ENCODE measurements around the gene ARHGAP22. TPM values are rescaled to one million over a fixed set of nuclear protein-coding genes. Genes with fewer than 3 reads are reported as not detected.
A peak's percentile ranks its signal among the peaks of the same experiment; 100 is the strongest.

Gene ARHGAP22
- total and polyA plus RNA-seq, 7 experiments from 2014 or later: 0.37 to 2.9 (median 1.1) TPM; not detected in 3

DNA sequence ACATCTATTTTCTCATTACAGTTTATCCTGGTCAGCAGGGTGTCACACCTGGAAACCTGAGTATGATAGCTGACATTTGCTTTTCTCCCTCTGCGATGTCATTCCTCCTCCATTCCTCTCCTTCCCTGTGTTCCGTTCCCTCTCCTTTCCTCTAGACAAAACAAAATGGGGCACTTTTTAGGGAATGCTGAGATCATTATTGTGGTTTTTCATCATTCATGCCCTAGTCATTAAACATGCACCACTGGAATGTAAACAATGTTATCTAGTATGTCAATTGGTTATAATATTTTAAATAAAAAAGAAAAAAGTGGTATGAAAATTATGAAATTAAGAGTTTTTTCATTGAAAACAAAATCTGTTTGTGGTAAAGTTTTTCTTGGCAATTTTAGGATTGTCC, 165.8 kb downstream of the ARHGAP22 start:
- Mint-ChIP-seq H3K4me1 (no peaks in the 10 kb centered on the region), H3K4me3 (no peak overlapping the region), H3K9me3 (no peaks in the 10 kb centered on the region), H3K27me3 (no peaks in the 10 kb centered on the region), H3K36me3 (peaks cover 0 to 16% (median 6%) of the 10 kb centered on the region in 5 donors), H3K27ac (peak overlapping the region in 1 of 9 donors; percentile 58)
- Histone ChIP-seq H3K9me3 (ENCODE audit: control insufficient read depth in 2 of 3, low read length in 3 of 3) (no peaks in the 10 kb centered on the region), H3K36me3 (ENCODE audit: control insufficient read depth in 2 of 3, insufficient read depth in 3 of 3, low read length in 3 of 3) (peaks cover 0 to 11% (median 5%) of the 10 kb centered on the region in 3 experiments), H3K4me3 (ENCODE audit: low read length) (no peak overlapping the region), H3K27ac (ENCODE audit: low read depth, low read length) (no peak overlapping the region), H3K4me1 (ENCODE audit: control insufficient read depth in 2 of 2, insufficient read depth in 2 of 2, low read length in 2 of 2) (no peaks in the 10 kb centered on the region), H3K27me3 (ENCODE audit: control insufficient read depth in 2 of 2, insufficient read depth in 2 of 2, low read length in 2 of 2) (no peaks in the 10 kb centered on the region)
- intact Hi-C loops (cut with micrococcal nuclease): no loop called here
- ATAC-seq (no peak), DNase-seq (no peak)
- ChIA-PET CTCF (no interaction called here), POLR2A (interaction anchor here (1.3 kb wide), 1 partner anchor 8 kb away, joined by 4 read pairs; no protein-coding TSS in a partner anchor)

DNA sequence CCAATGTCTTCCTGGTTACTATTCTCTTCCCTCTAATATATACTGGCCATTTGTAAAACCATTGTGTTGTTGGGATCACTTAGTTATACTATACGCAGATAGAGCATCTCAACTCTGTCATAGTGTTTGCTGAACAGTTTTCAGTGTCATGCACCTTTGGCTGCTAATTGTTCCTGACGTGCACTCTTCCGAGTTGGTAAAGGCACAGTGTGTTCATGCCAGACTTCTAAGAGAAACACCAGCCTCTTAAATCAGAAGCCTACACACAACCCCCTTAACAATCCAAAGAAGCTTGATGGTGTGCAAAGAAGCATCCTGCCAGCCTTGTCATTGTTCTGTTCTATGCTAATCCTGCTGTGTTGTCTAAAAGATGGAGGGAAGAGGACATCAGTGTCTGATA, 167.3 kb downstream of the ARHGAP22 start:
- no peaks in the 10 kb centered on the region for H3K4me1 Mint-ChIP-seq
- H3K9me3 ChIP-seq (ENCODE audit: control insufficient read depth in 2 of 3, low read length in 3 of 3): no peaks in the 10 kb centered on the region
- no peak overlapping the region for H3K4me3 ChIP-seq (ENCODE audit: low read length)
- peaks cover 0 to 24% (median 6%) of the 10 kb centered on the region in 5 donors for H3K36me3 Mint-ChIP-seq
- no peaks in the 10 kb centered on the region for H3K27me3 Mint-ChIP-seq
- H3K27ac ChIP-seq (ENCODE audit: low read depth, low read length): no peak overlapping the region
- intact Hi-C loops (cut with micrococcal nuclease): no loop called here
- H3K4me1 ChIP-seq (ENCODE audit: control insufficient read depth in 2 of 2, insufficient read depth in 2 of 2, low read length in 2 of 2): no peaks in the 10 kb centered on the region
- no peaks in the 10 kb centered on the region for H3K9me3 Mint-ChIP-seq
- DNase-seq (no peak), ATAC-seq (no peak)
- peak overlapping the region in 1 of 9 donors; percentile 1 for H3K27ac Mint-ChIP-seq
- H3K36me3 ChIP-seq (ENCODE audit: control insufficient read depth in 2 of 3, insufficient read depth in 3 of 3, low read length in 3 of 3): peaks cover 0 to 12% (median 5%) of the 10 kb centered on the region in 3 experiments
- ChIA-PET POLR2A (no interaction called here), CTCF (no interaction called here)
- no peaks in the 10 kb centered on the region for H3K27me3 ChIP-seq (ENCODE audit: control insufficient read depth in 2 of 2, insufficient read depth in 2 of 2, low read length in 2 of 2)
- no peak overlapping the region for H3K4me3 Mint-ChIP-seq

DNA sequence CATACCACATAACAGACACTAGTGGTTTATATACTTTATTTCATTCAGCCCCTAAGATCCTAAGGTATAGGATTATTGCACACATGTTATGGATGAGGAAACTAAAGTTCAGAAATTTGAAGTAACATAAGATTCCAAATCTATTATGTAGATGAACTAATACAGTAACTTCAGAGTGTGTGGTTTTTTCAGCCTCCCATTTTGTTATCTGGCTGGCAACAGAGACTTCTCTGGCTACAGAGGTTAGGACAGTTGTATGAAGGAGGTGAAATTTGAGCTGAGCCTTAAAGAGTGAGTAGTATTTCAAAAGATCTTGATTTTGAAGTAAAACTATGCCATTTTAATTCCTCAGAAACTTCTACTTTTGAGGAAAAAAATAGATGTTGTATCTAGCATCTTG, 173.0 kb downstream of the ARHGAP22 start:
- Mint-ChIP-seq H3K27ac (peak overlapping the region in 1 of 9 donors; percentile 2), H3K4me3 (no peak overlapping the region), H3K4me1 (peaks cover 0 to 1% (median 0%) of the 10 kb centered on the region in 7 donors), H3K9me3 (no peaks in the 10 kb centered on the region), H3K27me3 (no peaks in the 10 kb centered on the region), H3K36me3 (peaks cover 0 to 54% (median 15%) of the 10 kb centered on the region in 5 donors)
- intact Hi-C loops (cut with micrococcal nuclease): no loop called here
- ATAC-seq (no peak), DNase-seq (no peak)
- POLR2A ChIA-PET: no interaction called here
- Histone ChIP-seq H3K4me3 (ENCODE audit: low read length) (no peak overlapping the region), H3K9me3 (ENCODE audit: control insufficient read depth in 2 of 3, low read length in 3 of 3) (no peaks in the 10 kb centered on the region), H3K27me3 (ENCODE audit: control insufficient read depth in 2 of 2, insufficient read depth in 2 of 2, low read length in 2 of 2) (no peaks in the 10 kb centered on the region), H3K27ac (ENCODE audit: low read depth, low read length) (no peak overlapping the region), H3K4me1 (ENCODE audit: control insufficient read depth in 2 of 2, insufficient read depth in 2 of 2, low read length in 2 of 2) (no peaks in the 10 kb centered on the region), H3K36me3 (ENCODE audit: control insufficient read depth in 2 of 3, insufficient read depth in 3 of 3, low read length in 3 of 3) (peaks cover 0 to 31% (median 5%) of the 10 kb centered on the region in 3 experiments)
- CTCF ChIA-PET: no interaction called here

DNA sequence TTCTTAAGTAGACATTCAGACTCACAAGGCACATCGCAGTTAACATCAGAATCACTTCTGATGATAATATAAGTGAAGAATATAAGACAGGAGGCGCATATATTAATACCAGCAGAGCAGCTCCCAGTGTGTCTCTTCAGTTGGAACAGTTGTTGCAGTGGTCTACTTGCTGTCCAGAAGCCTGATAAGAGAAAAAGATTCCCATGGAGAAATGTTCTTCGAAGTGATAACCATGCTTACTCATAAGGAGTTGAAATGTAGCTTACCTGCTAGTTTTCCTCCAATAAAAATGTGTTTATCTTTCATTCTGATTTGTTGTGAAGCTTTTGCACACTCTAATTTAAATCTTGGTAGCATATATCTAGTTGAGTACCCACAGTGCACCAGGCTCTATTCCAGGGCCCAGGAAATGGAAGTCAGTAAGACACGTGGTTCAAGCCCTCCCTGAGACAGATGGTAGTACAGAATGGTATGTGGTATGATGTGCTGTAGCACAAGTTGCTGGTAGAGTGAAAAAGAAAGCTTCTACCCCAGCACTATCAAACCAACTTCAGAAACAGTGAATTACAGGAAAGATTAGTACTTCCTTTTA, 174.4 kb downstream of the ARHGAP22 start:
- no peaks in the 10 kb centered on the region for H3K9me3 Mint-ChIP-seq
- no peak for DNase-seq
- no peak overlapping the region for H3K4me3 Mint-ChIP-seq
- Histone ChIP-seq H3K9me3 (ENCODE audit: control insufficient read depth in 2 of 3, low read length in 3 of 3) (no peaks in the 10 kb centered on the region), H3K36me3 (ENCODE audit: control insufficient read depth in 2 of 3, insufficient read depth in 3 of 3, low read length in 3 of 3) (peaks cover 0 to 34% (median 0%) of the 10 kb centered on the region in 3 experiments), H3K4me1 (ENCODE audit: control insufficient read depth in 2 of 2, insufficient read depth in 2 of 2, low read length in 2 of 2) (no peaks in the 10 kb centered on the region), H3K27ac (ENCODE audit: low read depth, low read length) (no peak overlapping the region), H3K27me3 (ENCODE audit: control insufficient read depth in 2 of 2, insufficient read depth in 2 of 2, low read length in 2 of 2) (no peaks in the 10 kb centered on the region), H3K4me3 (ENCODE audit: low read length) (no peak overlapping the region)
- CTCF ChIA-PET: no interaction called here
- peak overlapping the region in 3 of 9 donors; percentile 14 to 49 (median 21) for H3K27ac Mint-ChIP-seq
- H3K27me3 Mint-ChIP-seq: no peaks in the 10 kb centered on the region
- intact Hi-C loops (cut with micrococcal nuclease): no loop called here
- ATAC-seq: no peak
- peaks cover 0 to 56% (median 22%) of the 10 kb centered on the region in 5 donors for H3K36me3 Mint-ChIP-seq
- peaks cover 0 to 1% (median 0%) of the 10 kb centered on the region in 7 donors for H3K4me1 Mint-ChIP-seq
- POLR2A ChIA-PET: interaction anchor here (0.9 kb wide), 1 partner anchor 9 kb away, joined by 4 read pairs; no protein-coding TSS in a partner anchor

DNA sequence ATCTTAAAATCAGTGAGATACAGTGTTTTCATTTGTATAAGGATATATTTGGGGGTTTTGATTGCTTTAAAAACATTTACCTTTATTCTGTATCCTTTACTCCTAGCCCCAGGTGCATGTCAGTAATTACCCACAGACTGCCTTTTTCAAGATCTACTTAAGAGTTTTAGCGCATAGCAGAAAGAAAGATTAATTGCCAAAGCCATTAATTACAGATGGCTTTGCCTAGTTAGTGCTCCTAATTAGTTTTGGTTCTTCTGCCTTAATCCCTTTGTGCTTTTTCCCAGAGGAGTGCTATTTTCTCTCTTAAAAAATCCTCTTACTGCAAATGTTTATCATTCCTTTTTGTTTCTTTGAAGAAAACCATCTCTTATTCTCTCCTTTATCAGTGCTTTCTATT, 175.6 kb downstream of the ARHGAP22 start:
- CTCF ChIA-PET: no interaction called here
- no peak for DNase-seq
- intact Hi-C loops (cut with micrococcal nuclease): no loop called here
- Mint-ChIP-seq H3K27ac (no peak overlapping the region), H3K27me3 (no peaks in the 10 kb centered on the region), H3K36me3 (peaks cover 0 to 51% (median 19%) of the 10 kb centered on the region in 5 donors), H3K4me1 (peaks cover 0 to 1% (median 0%) of the 10 kb centered on the region in 7 donors), H3K9me3 (no peaks in the 10 kb centered on the region), H3K4me3 (no peak overlapping the region)
- POLR2A ChIA-PET: no interaction called here
- no peak overlapping the region for H3K4me3 ChIP-seq (ENCODE audit: low read length)
- no peaks in the 10 kb centered on the region for H3K4me1 ChIP-seq (ENCODE audit: control insufficient read depth in 2 of 2, insufficient read depth in 2 of 2, low read length in 2 of 2)
- H3K27ac ChIP-seq (ENCODE audit: low read depth, low read length): no peak overlapping the region
- no peak for ATAC-seq
- H3K36me3 ChIP-seq (ENCODE audit: control insufficient read depth in 2 of 3, insufficient read depth in 3 of 3, low read length in 3 of 3): peaks cover 0 to 30% (median 0%) of the 10 kb centered on the region in 3 experiments
- H3K9me3 ChIP-seq (ENCODE audit: control insufficient read depth in 2 of 3, low read length in 3 of 3): no peaks in the 10 kb centered on the region
- H3K27me3 ChIP-seq (ENCODE audit: control insufficient read depth in 2 of 2, insufficient read depth in 2 of 2, low read length in 2 of 2): no peaks in the 10 kb centered on the region

DNA sequence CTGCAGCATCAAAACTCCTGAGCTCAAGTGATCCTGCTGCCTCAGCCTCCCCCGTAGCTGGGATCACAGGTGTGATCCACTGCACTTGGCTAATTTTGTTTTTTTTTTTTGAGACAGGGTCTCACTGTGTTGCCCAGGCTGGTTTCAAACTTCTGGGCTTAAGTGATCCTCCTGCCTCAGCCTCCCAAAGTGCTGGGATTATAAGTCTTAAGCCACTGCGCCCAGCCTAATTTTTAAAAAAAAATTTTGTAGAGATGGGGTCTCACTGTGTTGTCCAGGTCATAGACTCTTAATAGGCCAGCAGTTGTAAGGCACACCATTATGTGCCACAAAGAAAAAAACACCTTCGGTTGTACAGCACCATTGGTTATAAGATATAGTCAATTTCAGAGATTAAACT, 176.0 kb downstream of the ARHGAP22 start:
- no peak for DNase-seq
- H3K27ac ChIP-seq (ENCODE audit: low read depth, low read length): no peak overlapping the region
- H3K27me3 ChIP-seq (ENCODE audit: control insufficient read depth in 2 of 2, insufficient read depth in 2 of 2, low read length in 2 of 2): no peaks in the 10 kb centered on the region
- no peak overlapping the region for H3K4me3 ChIP-seq (ENCODE audit: low read length)
- Mint-ChIP-seq H3K4me1 (peaks cover 0 to 1% (median 0%) of the 10 kb centered on the region in 7 donors), H3K9me3 (no peaks in the 10 kb centered on the region), H3K27me3 (no peaks in the 10 kb centered on the region), H3K36me3 (peaks cover 0 to 47% (median 17%) of the 10 kb centered on the region in 5 donors), H3K4me3 (no peak overlapping the region), H3K27ac (peak overlapping the region in 1 of 9 donors; percentile 51)
- ATAC-seq: no peak
- intact Hi-C loops (cut with micrococcal nuclease): no loop called here
- H3K36me3 ChIP-seq (ENCODE audit: control insufficient read depth in 2 of 3, insufficient read depth in 3 of 3, low read length in 3 of 3): peaks cover 0 to 26% (median 0%) of the 10 kb centered on the region in 3 experiments
- CTCF ChIA-PET: no interaction called here
- no peaks in the 10 kb centered on the region for H3K9me3 ChIP-seq (ENCODE audit: control insufficient read depth in 2 of 3, low read length in 3 of 3)
- H3K4me1 ChIP-seq (ENCODE audit: control insufficient read depth in 2 of 2, insufficient read depth in 2 of 2, low read length in 2 of 2): no peaks in the 10 kb centered on the region
- POLR2A ChIA-PET: no interaction called here

DNA sequence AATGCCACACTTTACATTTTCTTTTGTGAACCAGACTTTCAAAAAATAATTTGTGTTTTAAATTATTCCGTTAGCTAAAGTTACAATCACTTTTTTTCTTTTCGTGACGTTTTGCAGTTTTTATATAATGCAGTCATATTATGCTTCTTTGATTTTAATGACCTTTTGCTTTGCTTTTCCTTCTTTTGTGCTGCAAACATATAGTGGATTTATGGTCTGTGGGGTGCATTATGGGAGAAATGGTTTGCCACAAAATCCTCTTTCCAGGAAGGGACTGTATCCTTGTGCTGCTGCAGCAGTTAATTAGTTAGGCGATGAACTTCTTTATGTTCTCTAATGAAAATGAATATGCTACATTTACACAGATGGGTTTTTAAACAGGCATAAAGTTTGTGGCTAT, 181.0 kb downstream of the ARHGAP22 start:
- Mint-ChIP-seq H3K27me3 (no peaks in the 10 kb centered on the region), H3K27ac (peak overlapping the region in 2 of 9 donors; percentile 6 to 38), H3K36me3 (peaks cover 0 to 35% (median 19%) of the 10 kb centered on the region in 5 donors), H3K4me1 (peaks cover 0 to 3% (median 0%) of the 10 kb centered on the region in 7 donors), H3K9me3 (no peaks in the 10 kb centered on the region), H3K4me3 (no peak overlapping the region)
- POLR2A ChIA-PET: no interaction called here
- Histone ChIP-seq H3K9me3 (ENCODE audit: control insufficient read depth in 2 of 3, low read length in 3 of 3) (no peaks in the 10 kb centered on the region), H3K4me3 (ENCODE audit: low read length) (no peak overlapping the region), H3K4me1 (ENCODE audit: control insufficient read depth in 2 of 2, insufficient read depth in 2 of 2, low read length in 2 of 2) (no peaks in the 10 kb centered on the region), H3K27me3 (ENCODE audit: control insufficient read depth in 2 of 2, insufficient read depth in 2 of 2, low read length in 2 of 2) (no peaks in the 10 kb centered on the region), H3K27ac (ENCODE audit: low read depth, low read length) (no peak overlapping the region), H3K36me3 (ENCODE audit: control insufficient read depth in 2 of 3, insufficient read depth in 3 of 3, low read length in 3 of 3) (peaks cover 0 to 25% (median 0%) of the 10 kb centered on the region in 3 experiments)
- ATAC-seq (no peak), DNase-seq (no peak)
- intact Hi-C loops (cut with micrococcal nuclease): no loop called here
- CTCF ChIA-PET: no interaction called here
